Testis (tissue), 2 donors: ENCODE measurements around the gene MBD3L3.
"Not testable (repeated sequence)": the region's sequence is repeated elsewhere in the genome, so short reads cannot be mapped to it uniquely, and the experiment has no call there.

Experiments used
- CTCF ChIP-seq, 3 experiments: fragments of 450-650 bp in 2 of 3; fragments of 200-600 bp in 1 of 3; sonication (generic) in 1 of 3; IDR thresholded peaks; one replicate each; pipeline ENCODE4 v1.5.1; 2016 to 2019; ENCODE audit warnings: antibody characterized with exemption in 3 of 3, mild to moderate bottlenecking in 2 of 3, moderate library complexity in 1 of 3
- POLR2A ChIP-seq: fragments of 450-650 bp; IDR thresholded peaks from one replicate; pipeline ENCODE4 v1.6.1; 2017; ENCODE audit warnings: antibody characterized with exemption, mild to moderate bottlenecking, moderate library complexity

GRCh38 chr19:7021331-7021730 lies 37.1 kb downstream of the MBD3L3 start, which contains the start of gene MBD3L2B:
- TF ChIP-seq CTCF (IDR thresholded peaks at IDR 0.05); POLR2A: not testable (repeated sequence)
